Tibial nerve (tissue), 4 donors: ENCODE data around the gene SURF4. TPM values are rescaled to one million over a fixed set of nuclear protein-coding genes. Genes with fewer than 3 reads are reported as not detected.

ENCODE experiments used
- DNase-seq, 2 donors: peaks; one replicate each; pipeline ENCODE4 v3.0.0-alpha.2; 2019; ENCODE audit warnings: low spot score in 2 of 2
- H3K27ac ChIP-seq, 4 donors: fragments of 200-600 bp; sonication (generic) in 3 of 4; one replicate each; pipeline ENCODE4 v1.5.1; 2017 to 2019; ENCODE audit warnings: mild to moderate bottlenecking in 1 of 4
- H3K27me3 ChIP-seq, 2 donors: fragments of 200-600 bp; sonication (generic) in 1 of 2; one replicate each; pipeline versions ENCODE4 v1.5.1 to v1.6.0; 2017 to 2019
- H3K36me3 ChIP-seq, 3 donors: fragments of 200-600 bp; sonication (generic); one replicate each; pipeline ENCODE4 v1.5.1; 2018 to 2019
- H3K4me1 ChIP-seq, 4 donors: fragments of 200-600 bp; sonication (generic) in 3 of 4; one replicate each; pipeline ENCODE4 v1.5.1; 2017 to 2019
- H3K4me3 ChIP-seq, 4 donors: fragments of 200-600 bp; sonication (generic) in 3 of 4; one replicate each; pipeline ENCODE4 v1.5.1; 2017 to 2019; ENCODE audit warnings: mild to moderate bottlenecking in 1 of 4, moderate library complexity in 1 of 4
- H3K9me3 ChIP-seq, 4 donors: fragments of 200-600 bp; sonication (generic) in 3 of 4; one replicate each; pipeline ENCODE4 v1.5.1; 2017 to 2019
- CTCF ChIP-seq, 5 experiments: fragments of 200-600 bp in 3 of 5; fragments of 450-650 bp in 2 of 5; sonication (generic) in 3 of 5; IDR thresholded peaks; one replicate each; pipeline ENCODE4 v1.5.1; 2016 to 2019; ENCODE audit warnings: antibody characterized with exemption in 5 of 5, mild to moderate bottlenecking in 3 of 5, moderate library complexity in 2 of 5
- EP300 ChIP-seq, 2 donors: sonication (generic); formaldehyde crosslinking; IDR thresholded peaks; one replicate each; pipeline ENCODE4 v1.6.1; 2017; ENCODE audit warnings: antibody characterized with exemption in 2 of 2, mild to moderate bottlenecking in 1 of 2
- POLR2A ChIP-seq, 2 donors: fragments of 450-650 bp; IDR thresholded peaks; one replicate each; pipeline ENCODE4 v1.6.1; 2017; ENCODE audit warnings: antibody characterized with exemption in 2 of 2, mild to moderate bottlenecking in 2 of 2, moderate library complexity in 2 of 2
- WGBS, 2 donors: methylation state at CpG; one replicate each; pipeline ENCODE4 v1.1.5; 2018; 5-methylcytosine and 5-hydroxymethylcytosine counted together
- total RNA-seq, 4 donors: library from RNA; depleted of rRNA; stranded (reverse); fragments of >200 nt; gene quantifications; one replicate each; pipeline ENCODE4 v1.1.0, GENCODE V29; 2016

SURF4 gene
- total RNA-seq, 4 donors from 2014 or later: 102 to 213 (median 123) TPM

GRCh38 chr9:133390713-133391112, 14.9 kb upstream of the SURF4 start:
- Histone ChIP-seq H3K4me3 (no peak overlapping the region), H3K27ac (no peak overlapping the region), H3K27me3 (peaks cover 0 to 27% of the 10 kb centered on the region in 2 donors), H3K9me3 (no peaks in the 10 kb centered on the region), H3K4me1 (no peaks in the 10 kb centered on the region), H3K36me3 (no peaks in the 10 kb centered on the region)
- WGBS, 2 donors: 79% methylated on average over 7 of the region's 7 CpGs
- TF ChIP-seq CTCF (IDR thresholded peaks at IDR 0.05) (no peak), EP300 (IDR thresholded peaks at IDR 0.05) (no peak), POLR2A (IDR thresholded peaks at IDR 0.05) (no peak)
- no peak for DNase-seq

GRCh38 chr9:133389562-133389961, 13.7 kb upstream of the SURF4 start:
- 79 to 80% methylated on average over 13 of the region's 13 CpGs for WGBS, 2 donors
- peaks cover 0 to 17% of the 10 kb centered on the region in 2 donors for H3K27me3 ChIP-seq
- no peak for TF ChIP-seq POLR2A (IDR thresholded peaks at IDR 0.05)
- no peak for TF ChIP-seq CTCF (IDR thresholded peaks at IDR 0.05)
- no peak for TF ChIP-seq EP300 (IDR thresholded peaks at IDR 0.05)

GRCh38 chr9:133389025-133389557, 13.2 kb upstream of the SURF4 start:
- Histone ChIP-seq H3K4me1 (no peaks in the 10 kb centered on the region), H3K4me3 (no peak overlapping the region), H3K27ac (no peak overlapping the region), H3K9me3 (no peaks in the 10 kb centered on the region), H3K36me3 (no peaks in the 10 kb centered on the region), H3K27me3 (peaks cover 0 to 12% of the 10 kb centered on the region in 2 donors)
- TF ChIP-seq POLR2A (IDR thresholded peaks at IDR 0.05) (no peak), CTCF (IDR thresholded peaks at IDR 0.05) (no peak), EP300 (IDR thresholded peaks at IDR 0.05) (no peak)
- 90 to 91% methylated on average over 8 to 12 of the region's 12 CpGs for WGBS, 2 donors
- DNase-seq: no peak

More at GRCh38 chr9:133389562-133389961, 13.7 kb upstream of the SURF4 start:
- no peaks in the 10 kb centered on the region for H3K36me3 ChIP-seq
- no peaks in the 10 kb centered on the region for H3K9me3 ChIP-seq
- H3K27ac ChIP-seq: no peak overlapping the region
- DNase-seq: no peak
- no peaks in the 10 kb centered on the region for H3K4me1 ChIP-seq
- H3K4me3 ChIP-seq: no peak overlapping the region

- Histone ChIP-seq H3K4me1 (no peaks in the 10 kb centered on the region), H3K4me3 (no peak overlapping the region), H3K36me3 (no peaks in the 10 kb centered on the region), H3K27me3 (peaks cover 0 to 9% of the 10 kb centered on the region in 2 donors), H3K27ac (no peak overlapping the region), H3K9me3 (no peaks in the 10 kb centered on the region)
- TF ChIP-seq POLR2A (IDR thresholded peaks at IDR 0.05) (no peak), EP300 (IDR thresholded peaks at IDR 0.05) (no peak), CTCF (IDR thresholded peaks at IDR 0.05) (no peak)
- 85 to 88% methylated on average over 9 of the region's 9 CpGs for WGBS, 2 donors
- DNase-seq: no peak
Observed at GRCh38 chr9:133387680-133388079, 11.8 kb upstream of the SURF4 start.

- no peak for DNase-seq
- no peaks in the 10 kb centered on the region for H3K36me3 ChIP-seq
- no peak overlapping the region for H3K27ac ChIP-seq
- no peak for TF ChIP-seq EP300 (IDR thresholded peaks at IDR 0.05)
- H3K4me1 ChIP-seq: no peaks in the 10 kb centered on the region
- H3K27me3 ChIP-seq: peaks cover 0 to 5% of the 10 kb centered on the region in 2 donors
- 77 to 81% methylated on average over 10 to 13 of the region's 13 CpGs for WGBS, 2 donors
- H3K9me3 ChIP-seq: no peaks in the 10 kb centered on the region
- no peak overlapping the region for H3K4me3 ChIP-seq
Observed at GRCh38 chr9:133386338-133386737, 10.5 kb upstream of the SURF4 start.

GRCh38 chr9:133385452-133385851, 9.6 kb upstream of the SURF4 start:
- WGBS, 2 donors: 86 to 88% methylated on average over 13 to 14 of the region's 14 CpGs
- no peak overlapping the region for H3K27ac ChIP-seq
- no peaks in the 10 kb centered on the region for H3K9me3 ChIP-seq
- H3K27me3 ChIP-seq: no peaks in the 10 kb centered on the region
- TF ChIP-seq CTCF (IDR thresholded peaks at IDR 0.05) (no peak), POLR2A (IDR thresholded peaks at IDR 0.05) (no peak), EP300 (IDR thresholded peaks at IDR 0.05) (no peak)
- H3K4me3 ChIP-seq: no peak overlapping the region
- no peak for DNase-seq
- H3K4me1 ChIP-seq: no peaks in the 10 kb centered on the region
- no peaks in the 10 kb centered on the region for H3K36me3 ChIP-seq
